Adipocyte (in vitro differentiated cells): ENCODE data around the gene RALGAPA1.
"Not testable (repeated sequence)": the region's sequence is repeated elsewhere in the genome, so short reads cannot be mapped to it uniquely, and the experiment has no call there.

Experiments used
- DNase-seq: peaks from one replicate; pipeline ENCODE4 v3.0.0-alpha.2; 2015; ENCODE audit warnings: low read depth
- H3K27me3 ChIP-seq: replicated peaks from 2 replicates; pipeline ENCODE4 v1.7.0; 2013; ENCODE audit warnings: mild to moderate bottlenecking, low read length, moderate library complexity; ENCODE audit not compliant: control insufficient read depth, insufficient read depth
- H3K36me3 ChIP-seq: 2 replicates; pipeline ENCODE4 v1.7.0; 2013; ENCODE audit warnings: low read length, mild to moderate bottlenecking, moderate library complexity; ENCODE audit not compliant: control insufficient read depth, insufficient read depth, severe bottlenecking
- H3K4me1 ChIP-seq: 2 replicates; pipeline ENCODE4 v1.7.0; 2013; ENCODE audit warnings: mild to moderate bottlenecking, low read length, moderate library complexity; ENCODE audit not compliant: control insufficient read depth, insufficient read depth
- H3K4me3 ChIP-seq: 2 replicates; pipeline ENCODE4 v1.7.0; 2013; ENCODE audit warnings: mild to moderate bottlenecking, low read length, moderate library complexity
- H3K9ac ChIP-seq: 2 replicates; pipeline ENCODE4 v1.7.0; 2013; ENCODE audit warnings: mild to moderate bottlenecking, low read length, moderate library complexity
- H3K9me3 ChIP-seq: 2 replicates; pipeline ENCODE4 v1.7.0; 2013; ENCODE audit warnings: mild to moderate bottlenecking, low read length, moderate library complexity; ENCODE audit not compliant: control insufficient read depth

The RALGAPA1 gene

GRCh38 chr14:35637851-35638250 is 171.2 kb downstream of the RALGAPA1 start:
- Histone ChIP-seq H3K9me3 (peaks cover 10% of the 10 kb centered on the region), H3K27me3 (no peaks in the 10 kb centered on the region), H3K9ac (no peak overlapping the region), H3K36me3 (peaks cover 59% of the 10 kb centered on the region), H3K4me1 (peaks cover 1% of the 10 kb centered on the region), H3K4me3 (no peak overlapping the region)
- DNase-seq, result no peak

GRCh38 chr14:35637269-35637668 is 171.8 kb downstream of the RALGAPA1 start:
- H3K9me3 ChIP-seq, result peaks cover 9% of the 10 kb centered on the region

GRCh38 chr14:35632676-35633075 is 176.4 kb downstream of the RALGAPA1 start:
- no peaks in the 10 kb centered on the region for H3K9me3 ChIP-seq
- H3K9ac ChIP-seq, result no peak overlapping the region
- H3K36me3 ChIP-seq, result peaks cover 24% of the 10 kb centered on the region
- DNase-seq, result peak; percentile 40
- H3K4me1 ChIP-seq, result peaks cover 9% of the 10 kb centered on the region
- H3K4me3 ChIP-seq, result no peak overlapping the region
- H3K27me3 ChIP-seq, result no peaks in the 10 kb centered on the region

More at GRCh38 chr14:35637269-35637668, 171.8 kb downstream of the RALGAPA1 start:
- Histone ChIP-seq H3K9ac (no peak overlapping the region), H3K4me3 (no peak overlapping the region), H3K27me3 (no peaks in the 10 kb centered on the region), H3K4me1 (peaks cover 7% of the 10 kb centered on the region), H3K36me3 (peaks cover 54% of the 10 kb centered on the region)
- DNase-seq, result no peak

GRCh38 chr14:35632271-35632670 is 176.8 kb downstream of the RALGAPA1 start:
- peaks cover 9% of the 10 kb centered on the region for H3K4me1 ChIP-seq
- H3K9me3 ChIP-seq, result no peaks in the 10 kb centered on the region
- no peak for DNase-seq
- no peak overlapping the region for H3K9ac ChIP-seq
- H3K27me3 ChIP-seq, result no peaks in the 10 kb centered on the region
- no peak overlapping the region for H3K4me3 ChIP-seq
- H3K36me3 ChIP-seq, result peaks cover 20% of the 10 kb centered on the region

GRCh38 chr14:35631071-35631805 is 177.9 kb downstream of the RALGAPA1 start:
- Histone ChIP-seq H3K9me3 (no peaks in the 10 kb centered on the region), H3K4me3 (no peak overlapping the region), H3K4me1 (peaks cover 9% of the 10 kb centered on the region), H3K27me3 (no peaks in the 10 kb centered on the region), H3K36me3 (peaks cover 19% of the 10 kb centered on the region), H3K9ac (no peak overlapping the region)
- peak; percentile 38 for DNase-seq

GRCh38 chr14:35628989-35629388 is 180.1 kb downstream of the RALGAPA1 start:
- Histone ChIP-seq H3K9me3 (no peaks in the 10 kb centered on the region), H3K27me3 (no peaks in the 10 kb centered on the region), H3K36me3 (peaks cover 5% of the 10 kb centered on the region), H3K4me3 (no peak overlapping the region), H3K4me1 (peaks cover 9% of the 10 kb centered on the region), H3K9ac (no peak overlapping the region)
- DNase-seq, result no peak

- DNase-seq, H3K27me3 ChIP-seq, H3K36me3 ChIP-seq, H3K4me3 ChIP-seq, H3K9ac ChIP-seq, H3K4me1 ChIP-seq, H3K9me3 ChIP-seq: not testable (repeated sequence)
These were observed 182.1 kb downstream of the RALGAPA1 start for GRCh38 chr14:35626947-35627346.

GRCh38 chr14:35621996-35622395 is 187.1 kb downstream of the RALGAPA1 start:
- H3K36me3 ChIP-seq, H3K4me1 ChIP-seq, H3K4me3 ChIP-seq, DNase-seq, H3K9ac ChIP-seq, H3K9me3 ChIP-seq, H3K27me3 ChIP-seq: not testable (repeated sequence)

- not testable (repeated sequence) for H3K4me1 ChIP-seq, H3K27me3 ChIP-seq, DNase-seq, H3K4me3 ChIP-seq, H3K36me3 ChIP-seq, H3K9me3 ChIP-seq, H3K9ac ChIP-seq
These were observed 189.1 kb downstream of the RALGAPA1 start for GRCh38 chr14:35619998-35620397.

- H3K36me3 ChIP-seq, result not testable (repeated sequence)
These were observed 189.6 kb downstream of the RALGAPA1 start for GRCh38 chr14:35619461-35619860.

GRCh38 chr14:35617500-35617899 is 191.6 kb downstream of the RALGAPA1 start:
- no peaks in the 10 kb centered on the region for H3K4me1 ChIP-seq
- H3K27me3 ChIP-seq, result no peaks in the 10 kb centered on the region
- no peak overlapping the region for H3K4me3 ChIP-seq
- H3K36me3 ChIP-seq, result peaks cover 24% of the 10 kb centered on the region
- H3K9me3 ChIP-seq, result no peaks in the 10 kb centered on the region
- H3K9ac ChIP-seq, result no peak overlapping the region
- no peak for DNase-seq

More at GRCh38 chr14:35619461-35619860, 189.6 kb downstream of the RALGAPA1 start:
- H3K27me3 ChIP-seq, H3K4me1 ChIP-seq, H3K9me3 ChIP-seq, H3K9ac ChIP-seq, H3K4me3 ChIP-seq, DNase-seq: not testable (repeated sequence)

- H3K9me3 ChIP-seq, result peaks cover 13% of the 10 kb centered on the region
- H3K27me3 ChIP-seq, result no peaks in the 10 kb centered on the region
- peaks cover 52% of the 10 kb centered on the region for H3K36me3 ChIP-seq
- no peak overlapping the region for H3K4me3 ChIP-seq
- no peak overlapping the region for H3K9ac ChIP-seq
- DNase-seq, result no peak
- H3K4me1 ChIP-seq, result no peaks in the 10 kb centered on the region
These were observed 201.7 kb downstream of the RALGAPA1 start for GRCh38 chr14:35607380-35607779.
